Kasumi-1 (cell line): Measurements from ENCODE around the gene NQO2.
A peak's percentile ranks its signal among the peaks of the same experiment; 100 is the strongest.
"Not testable (repeated sequence)": the region's sequence is repeated elsewhere in the genome, so short reads cannot be mapped to it uniquely, and the experiment has no call there.

Experiments used
- DNase-seq, 2 experiments: peaks; one replicate each; lab custom pipeline; 2025; lab: John Stamatoyannopoulos, UW

The NQO2 gene

GRCh38 chr6:2970034-2970685 lies 29.5 kb upstream of the NQO2 start:
- DNase-seq, result no peak

DNA sequence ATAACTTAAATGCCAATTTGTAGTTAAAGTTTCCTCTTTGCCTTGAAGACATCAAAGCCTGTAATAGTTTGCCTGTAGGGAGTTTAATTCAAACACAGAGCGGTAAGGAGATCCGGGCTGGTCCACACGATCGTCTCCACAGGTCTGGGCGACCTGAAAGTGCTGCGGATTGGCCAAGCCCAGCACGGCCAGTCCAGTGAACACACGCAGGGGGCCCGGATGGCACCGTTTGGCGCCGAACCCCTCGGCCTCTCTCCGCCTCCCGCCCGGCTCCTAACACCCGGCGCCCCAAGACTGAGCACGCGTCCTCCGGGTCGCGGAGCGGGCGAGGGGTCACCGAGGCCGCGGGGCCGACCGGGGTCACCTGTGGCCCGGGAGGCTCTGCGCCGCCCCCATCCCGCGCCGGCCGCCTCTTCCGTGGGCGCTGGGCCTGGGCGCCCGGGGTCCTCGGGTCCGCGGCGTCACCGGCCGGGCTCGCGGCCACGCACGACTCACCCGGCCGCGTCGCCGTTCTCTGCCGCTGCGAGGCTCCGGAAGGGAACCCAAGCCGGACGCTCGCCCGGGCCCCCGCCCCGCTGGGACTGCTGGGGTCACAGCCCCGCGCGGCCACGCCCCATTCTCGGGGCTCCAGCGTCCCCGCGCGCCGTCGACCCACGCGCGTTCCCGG lies 28.8 kb upstream of the NQO2 start:
- peak; percentile 34 to 43 for DNase-seq

DNA sequence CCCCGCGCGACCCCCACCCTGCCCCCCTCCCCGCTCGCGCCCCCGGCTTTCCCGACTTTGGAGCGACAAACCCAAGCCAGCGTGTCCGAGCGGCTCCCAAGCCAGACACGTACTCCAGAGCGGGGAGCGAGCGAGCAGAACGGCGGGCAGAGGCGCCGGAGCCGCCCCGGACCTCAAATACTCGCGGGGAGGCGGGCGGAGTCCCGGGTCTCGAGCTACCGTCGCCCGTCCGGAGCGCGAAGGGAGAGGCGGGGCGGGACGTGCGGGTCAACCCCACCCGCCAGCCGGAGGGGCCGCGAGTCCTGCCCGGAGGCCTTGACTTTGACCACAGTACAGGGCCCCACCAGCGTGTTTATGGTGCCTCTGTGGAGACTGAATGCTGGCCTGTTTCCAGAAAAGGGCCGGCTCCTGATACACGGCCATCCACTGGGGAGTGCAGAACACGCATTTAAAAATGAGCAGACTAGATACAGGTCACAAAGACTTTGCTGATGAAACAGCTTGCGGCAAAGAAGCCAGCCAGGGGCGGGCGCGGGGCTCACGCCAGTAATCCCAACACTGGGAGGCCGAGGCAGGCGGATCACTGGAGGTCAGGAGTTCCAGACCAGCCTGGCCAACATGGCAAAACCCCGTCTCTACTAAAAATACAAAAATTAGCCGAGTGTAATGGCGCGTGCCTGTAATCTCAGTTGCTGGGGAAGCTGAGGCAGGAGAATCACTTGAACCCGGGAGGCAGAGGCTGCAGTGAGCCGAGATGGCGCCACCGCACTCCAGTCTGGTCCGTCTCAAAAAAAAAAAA lies 28.1 kb upstream of the NQO2 start, which contains the start of gene SERPINB6:
Gene SERPINB6, minus strand, starts transcription at position 148 of the 799 bp plus-strand sequence. CDS start 12,235 bp downstream, outside the sequence.
- DNase-seq, result peak; percentile 54

- peak in 1 of 2 experiments; percentile 13 for DNase-seq
Observed at GRCh38 chr6:2972219-2972487, 27.5 kb upstream of the NQO2 start.

GRCh38 chr6:2972685-2973084 lies 27.0 kb upstream of the NQO2 start:
- not testable (repeated sequence) for DNase-seq

GRCh38 chr6:2973180-2973579 lies 26.5 kb upstream of the NQO2 start:
- DNase-seq, result not testable (repeated sequence)

DNA sequence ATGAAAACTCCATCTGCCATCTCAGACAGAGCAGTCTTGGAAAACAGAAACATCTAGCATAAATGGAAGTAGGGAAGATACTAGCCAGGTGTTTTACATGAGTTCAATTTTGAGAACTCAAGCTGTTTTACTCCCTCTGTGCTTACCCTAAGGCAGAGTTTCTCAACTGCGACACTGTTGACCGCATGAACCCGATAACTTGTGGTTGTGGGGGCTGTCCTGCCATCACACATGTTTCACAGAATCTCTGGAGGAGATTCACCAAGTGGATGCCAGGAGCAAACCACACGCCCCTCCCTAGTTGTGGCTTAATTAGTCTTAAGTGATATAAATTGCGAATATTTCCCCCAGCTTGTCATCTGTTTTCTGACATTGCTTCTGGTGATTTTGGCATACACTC lies 26.0 kb upstream of the NQO2 start:
- no peak for DNase-seq

- DNase-seq, result no peak
Observed at GRCh38 chr6:2976060-2976459, 23.6 kb upstream of the NQO2 start.

DNA sequence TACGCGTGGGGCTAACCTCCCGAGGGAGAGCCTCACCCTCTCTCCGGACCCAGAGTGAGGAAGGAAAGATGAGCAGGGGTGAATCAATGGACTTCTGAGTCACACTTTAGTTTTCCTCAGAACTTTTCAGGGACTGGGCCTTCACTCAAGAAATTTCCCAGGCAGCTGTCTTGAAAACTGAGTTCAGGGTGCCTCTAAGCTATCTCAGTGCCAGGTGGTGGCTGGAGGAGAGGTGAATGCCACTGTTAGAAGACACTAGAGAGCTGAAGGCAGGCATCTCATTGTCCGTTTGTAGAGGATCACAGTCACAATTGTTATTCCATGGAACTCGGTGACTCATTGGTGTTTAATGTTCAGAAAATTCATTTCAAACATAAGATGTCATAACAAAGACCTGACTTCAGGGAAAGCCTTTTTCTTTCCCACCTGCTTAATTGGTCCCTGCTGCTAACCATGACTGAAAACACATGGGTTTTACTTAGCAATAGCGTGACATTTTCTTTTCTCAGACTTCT lies 23.1 kb upstream of the NQO2 start:
- DNase-seq, result no peak

DNA sequence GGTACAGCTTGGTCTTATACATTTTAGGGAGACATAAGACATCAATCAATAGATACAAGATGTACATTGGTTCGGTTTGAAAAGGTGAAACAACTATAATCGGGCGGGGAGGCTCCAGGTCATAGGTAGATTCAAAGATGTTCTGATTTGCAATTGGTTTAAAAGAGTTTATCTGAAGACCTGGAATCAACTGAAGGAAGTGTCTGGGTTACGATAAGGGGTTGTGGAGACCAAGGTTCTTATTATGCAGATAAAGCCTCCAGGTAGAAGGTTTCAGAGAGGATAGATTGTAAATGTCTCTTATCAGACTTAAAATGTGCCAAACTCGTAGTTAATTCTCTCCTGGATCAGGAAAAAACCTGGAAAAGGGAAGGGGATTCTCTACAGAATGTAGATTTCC lies 22.4 kb upstream of the NQO2 start:
- DNase-seq, result no peak

GRCh38 chr6:2977799-2978590 lies 21.7 kb upstream of the NQO2 start:
- no peak for DNase-seq

- no peak for DNase-seq
Observed at GRCh38 chr6:2978923-2979322, 20.8 kb upstream of the NQO2 start.

- no peak for DNase-seq
Observed at GRCh38 chr6:2979819-2980464, 19.8 kb upstream of the NQO2 start.

GRCh38 chr6:2980465-2980855 lies 19.2 kb upstream of the NQO2 start:
- DNase-seq, result no peak

DNA sequence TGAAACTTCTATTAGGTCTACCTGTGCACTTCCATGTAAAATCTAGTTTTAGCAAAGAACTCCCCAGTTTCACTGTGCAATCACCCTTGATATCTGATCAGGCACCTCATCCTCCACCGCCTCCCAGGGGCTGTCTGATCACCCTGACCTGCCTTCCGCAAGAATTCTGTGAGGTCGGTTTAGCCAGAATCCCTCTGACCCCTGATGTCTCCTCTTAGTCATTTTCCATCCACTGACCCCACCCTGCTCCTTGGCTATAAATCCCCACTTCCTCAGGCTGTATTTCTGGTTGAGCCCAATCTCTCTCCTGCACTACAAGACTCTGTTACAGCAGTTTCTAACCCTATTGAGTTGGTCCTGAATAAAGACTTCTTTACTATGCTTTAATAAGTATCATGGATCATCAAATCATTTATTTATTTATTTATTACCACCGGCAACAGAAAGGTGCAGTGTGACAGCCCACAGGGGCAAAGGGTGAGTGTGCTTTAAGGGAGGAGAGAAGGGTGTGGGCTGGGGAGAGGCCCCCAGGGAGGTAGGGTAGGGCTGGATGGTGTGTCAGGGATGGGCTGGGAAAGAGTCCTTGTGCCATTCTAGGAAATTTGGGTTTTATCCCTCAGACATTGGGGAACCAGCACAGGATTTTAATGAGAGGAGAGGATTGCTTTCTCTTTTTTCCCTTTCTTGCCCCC lies 17.1 kb upstream of the NQO2 start:
- no peak for DNase-seq

GRCh38 chr6:2984738-2985406 lies 14.8 kb upstream of the NQO2 start:
- DNase-seq, result no peak

DNA sequence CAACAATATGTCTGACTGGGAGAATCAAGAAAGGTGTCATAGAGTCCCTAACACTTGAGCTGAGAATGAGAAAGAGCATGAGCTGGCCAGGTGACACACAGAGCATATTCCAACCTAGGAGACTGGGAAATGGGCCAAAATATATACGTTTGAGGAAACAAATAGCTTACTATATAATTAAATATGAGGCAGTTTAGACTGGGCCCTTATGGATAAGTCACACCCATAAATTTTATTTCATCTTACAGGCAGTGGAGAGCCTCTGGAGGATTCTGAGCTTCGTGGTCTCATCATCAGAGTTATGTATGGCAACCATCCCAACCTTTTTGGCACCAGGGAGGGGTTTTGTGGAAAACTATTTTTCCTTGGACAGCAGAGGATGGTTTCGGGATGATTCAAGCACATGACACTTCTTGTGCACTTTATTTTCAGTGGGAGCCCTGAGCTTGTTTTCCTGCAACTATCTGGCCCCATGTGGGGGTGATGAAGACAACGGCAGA lies 12.9 kb upstream of the NQO2 start:
- DNase-seq, result no peak

- DNase-seq, result peak; percentile 56 to 66
Observed at GRCh38 chr6:2988094-2988425, 11.6 kb upstream of the NQO2 start.

- peak; percentile 84 to 88 for DNase-seq
Observed at GRCh38 chr6:2988426-2989331, 11.0 kb upstream of the NQO2 start.
